Caco-2 (cell line): Measurements from ENCODE around the gene KRTAP27-1. TPM values are rescaled to one million over a fixed set of nuclear protein-coding genes. Genes with fewer than 3 reads are reported as not detected.

Experiments
- BruUV-seq: library from RNA; stranded (reverse); fragments of 400-500 nt; replicated peaks from 2 replicates; lab custom pipeline; 2021; lab: Mats Ljungman, UMichigan
- CTCF ChIA-PET: fragments of 300-600 bp; sonication (Branson Sonifier 250); formaldehyde crosslinking; loops from one replicate; lab custom pipeline; 2022; ENCODE audit warnings: antibody characterized with exemption; lab: Charles Lee
- POLR2A ChIA-PET: fragments of 300-600 bp; sonication (Branson Sonifier 250); formaldehyde crosslinking; loops from one replicate; lab custom pipeline; 2022; ENCODE audit warnings: antibody characterized with exemption; lab: Charles Lee
- DNase-seq, 2 experiments: peaks; one replicate each; pipeline versions ENCODE4 v3.0.0 to v3.0.0-alpha.2; 2020 to 2022
- H3K27me3 ChIP-seq: replicated peaks from 2 replicates; pipeline ENCODE4 v1.6.0; 2011; ENCODE audit warnings: low read length; ENCODE audit not compliant: control insufficient read depth, insufficient read depth
- H3K36me3 ChIP-seq: 2 replicates; pipeline ENCODE4 v1.5.1; 2011; ENCODE audit warnings: low read length; ENCODE audit not compliant: control insufficient read depth, insufficient read depth
- H3K4me1 ChIP-seq: fragments of 250-450 bp; sonication (Bioruptor Pico); 2 replicates; pipeline ENCODE4 v1.5.1; 2020; ENCODE audit warnings: mild to moderate bottlenecking
- H3K4me3 ChIP-seq: 2 replicates; pipeline ENCODE4 v1.5.1; 2011; ENCODE audit warnings: low read depth, mild to moderate bottlenecking, control low read depth, low read length
- H3K9me3 ChIP-seq: fragments of 250-450 bp; sonication (Bioruptor Pico); 2 replicates; pipeline ENCODE4 v1.5.1; 2020; ENCODE audit warnings: mild to moderate bottlenecking, moderate library complexity
- H3K27ac Mint-ChIP-seq: one replicate; pipeline ENCODE4 v1.8.0; 2022; ENCODE audit warnings: mixed read lengths; ENCODE audit not compliant: unreplicated experiment
- H3K27me3 Mint-ChIP-seq: one replicate; pipeline ENCODE4 v1.8.0; 2022; ENCODE audit warnings: mixed read lengths; ENCODE audit not compliant: insufficient read depth, unreplicated experiment
- H3K36me3 Mint-ChIP-seq: one replicate; pipeline ENCODE4 v1.8.0; 2022; ENCODE audit warnings: mild to moderate bottlenecking, mixed read lengths; ENCODE audit not compliant: insufficient read depth, unreplicated experiment
- H3K4me1 Mint-ChIP-seq: one replicate; pipeline ENCODE4 v1.8.0; 2022; ENCODE audit warnings: low read depth, mixed read lengths; ENCODE audit not compliant: unreplicated experiment
- H3K4me3 Mint-ChIP-seq: one replicate; pipeline ENCODE4 v1.8.0; 2022; ENCODE audit warnings: mild to moderate bottlenecking, moderate library complexity, mixed read lengths; ENCODE audit not compliant: unreplicated experiment
- H3K9me3 Mint-ChIP-seq: one replicate; pipeline ENCODE4 v1.8.0; 2022; ENCODE audit warnings: mixed read lengths; ENCODE audit not compliant: unreplicated experiment
- intact Hi-C: fragments of 100-400 bp; cut with micrococcal nuclease; formaldehyde crosslinking; loops from one replicate; pipeline ENCODE4 v1.10.0; 2022; ENCODE audit not compliant: unreplicated experiment
- total RNA-seq: library from RNA; stranded (reverse); gene quantifications from 2 replicates; pipeline ENCODE4 v1.2.3, GENCODE V29; 2022
- TF ChIP-seq, protein P1 (sequence below), 2 experiments: fragments of 200-600 bp in 1 of 2; IDR thresholded peaks; 1 replicate in 1 of 2; 2 replicates in 1 of 2; pipeline versions ENCODE4 v1.5.1 to v1.8.0; 2011 to 2022; ENCODE audit warnings: antibody characterized with exemption in 1 of 2, control low read depth in 1 of 2, inconsistent platforms in 1 of 2, low read depth in 1 of 2, low read length in 1 of 2, mild to moderate bottlenecking in 1 of 2, moderate library complexity in 1 of 2; ENCODE audit not compliant: insufficient read depth in 1 of 2, severe bottlenecking in 1 of 2, unreplicated experiment in 1 of 2

Gene KRTAP27-1
- total RNA-seq, 1 experiment from 2014 or later, result not detected

DNA sequence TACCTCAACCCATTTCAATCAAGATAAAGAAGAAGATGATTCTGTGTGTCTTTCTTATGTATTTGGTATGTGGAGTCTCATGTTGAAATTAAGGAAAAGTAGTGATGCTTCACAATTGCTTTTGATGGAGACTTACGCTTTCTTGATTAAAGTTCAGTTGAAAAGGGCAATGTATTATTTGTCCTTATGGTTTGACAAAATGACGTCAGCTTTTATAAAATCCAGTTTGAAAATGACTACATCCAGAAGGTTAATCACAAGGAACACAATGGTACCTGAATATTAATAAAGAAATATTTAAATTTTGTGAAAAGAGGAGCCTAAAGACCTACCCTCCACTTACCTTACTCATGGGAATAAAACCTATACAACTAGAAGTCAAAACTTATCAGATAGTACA lies 21.8 kb downstream of the KRTAP27-1 start:
- peaks cover 21% of the 10 kb centered on the region for H3K27me3 Mint-ChIP-seq
- H3K9me3 ChIP-seq, result no peaks in the 10 kb centered on the region
- no peak for DNase-seq
- no peaks in the 10 kb centered on the region for H3K9me3 Mint-ChIP-seq
- H3K4me3 Mint-ChIP-seq, result no peak overlapping the region
- no peaks in the 10 kb centered on the region for H3K36me3 ChIP-seq
- BruUV-seq, result no TSS peak
- no peaks in the 10 kb centered on the region for H3K27me3 ChIP-seq
- H3K4me1 Mint-ChIP-seq, result no peaks in the 10 kb centered on the region
- intact Hi-C loops, result no loop called here
- H3K4me3 ChIP-seq, result no peak overlapping the region
- POLR2A ChIA-PET, result no interaction called here
- H3K36me3 Mint-ChIP-seq, result no peaks in the 10 kb centered on the region
- no peak overlapping the region for H3K27ac Mint-ChIP-seq
- H3K4me1 ChIP-seq, result no peaks in the 10 kb centered on the region
- TF ChIP-seq, protein P1, sequence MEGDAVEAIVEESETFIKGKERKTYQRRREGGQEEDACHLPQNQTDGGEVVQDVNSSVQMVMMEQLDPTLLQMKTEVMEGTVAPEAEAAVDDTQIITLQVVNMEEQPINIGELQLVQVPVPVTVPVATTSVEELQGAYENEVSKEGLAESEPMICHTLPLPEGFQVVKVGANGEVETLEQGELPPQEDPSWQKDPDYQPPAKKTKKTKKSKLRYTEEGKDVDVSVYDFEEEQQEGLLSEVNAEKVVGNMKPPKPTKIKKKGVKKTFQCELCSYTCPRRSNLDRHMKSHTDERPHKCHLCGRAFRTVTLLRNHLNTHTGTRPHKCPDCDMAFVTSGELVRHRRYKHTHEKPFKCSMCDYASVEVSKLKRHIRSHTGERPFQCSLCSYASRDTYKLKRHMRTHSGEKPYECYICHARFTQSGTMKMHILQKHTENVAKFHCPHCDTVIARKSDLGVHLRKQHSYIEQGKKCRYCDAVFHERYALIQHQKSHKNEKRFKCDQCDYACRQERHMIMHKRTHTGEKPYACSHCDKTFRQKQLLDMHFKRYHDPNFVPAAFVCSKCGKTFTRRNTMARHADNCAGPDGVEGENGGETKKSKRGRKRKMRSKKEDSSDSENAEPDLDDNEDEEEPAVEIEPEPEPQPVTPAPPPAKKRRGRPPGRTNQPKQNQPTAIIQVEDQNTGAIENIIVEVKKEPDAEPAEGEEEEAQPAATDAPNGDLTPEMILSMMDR (IDR thresholded peaks at IDR 0.05; ENCODE audit: insufficient read depth in 1 of 2, low read depth in 1 of 2, low read length in 1 of 2, severe bottlenecking in 1 of 2, unreplicated experiment in 1 of 2), result no peak
- CTCF ChIA-PET, result no interaction called here

DNA sequence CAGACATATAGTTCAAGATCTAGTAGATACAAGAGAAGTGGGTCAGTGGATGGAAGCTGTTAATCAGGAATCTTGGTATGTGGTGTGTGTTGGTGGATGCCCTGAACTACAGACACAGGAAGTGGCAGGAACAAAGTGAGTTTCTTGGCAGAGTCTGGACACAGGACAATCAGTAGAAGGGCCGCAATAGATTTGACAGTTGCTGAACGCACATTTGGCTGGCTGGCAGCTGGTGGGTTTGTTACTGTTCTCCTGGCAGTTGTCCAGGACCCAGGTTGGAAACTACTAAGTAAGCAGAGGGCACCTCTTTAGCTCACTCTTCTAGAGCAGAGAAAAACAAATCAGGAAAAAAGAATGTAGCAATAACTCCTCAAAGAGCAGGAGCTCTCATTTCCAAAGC lies 30.6 kb downstream of the KRTAP27-1 start:
- Mint-ChIP-seq H3K36me3 (no peaks in the 10 kb centered on the region), H3K27me3 (no peaks in the 10 kb centered on the region), H3K4me3 (no peak overlapping the region), H3K27ac (no peak overlapping the region), H3K9me3 (no peaks in the 10 kb centered on the region), H3K4me1 (no peaks in the 10 kb centered on the region)
- CTCF ChIA-PET, result no interaction called here
- DNase-seq, result no peak
- Histone ChIP-seq H3K36me3 (no peaks in the 10 kb centered on the region), H3K4me1 (no peaks in the 10 kb centered on the region), H3K4me3 (no peak overlapping the region), H3K27me3 (no peaks in the 10 kb centered on the region), H3K9me3 (no peaks in the 10 kb centered on the region)
- POLR2A ChIA-PET, result no interaction called here
- BruUV-seq, result no TSS peak
- intact Hi-C loops, result no loop called here
- TF ChIP-seq, protein P1 (IDR thresholded peaks at IDR 0.05; ENCODE audit: insufficient read depth in 1 of 2, low read depth in 1 of 2, low read length in 1 of 2, severe bottlenecking in 1 of 2, unreplicated experiment in 1 of 2), result no peak

DNA sequence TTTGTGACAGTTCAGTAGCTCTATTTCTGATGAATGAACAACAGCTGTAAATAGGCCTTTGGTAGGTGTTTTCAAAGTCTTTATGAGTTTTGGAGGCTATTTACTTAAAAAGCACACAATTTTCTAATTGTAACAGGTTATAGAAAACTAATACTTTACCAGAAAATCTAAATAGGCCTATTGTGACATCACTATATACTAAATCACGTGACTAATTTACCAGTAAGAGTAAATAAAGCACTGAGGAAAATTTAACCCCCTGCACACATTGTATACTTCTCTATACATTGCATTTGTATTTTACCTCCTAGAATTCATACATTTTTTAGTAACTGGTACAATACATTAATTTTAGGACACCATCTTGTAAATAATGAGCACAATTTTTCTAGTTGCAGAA lies 32.4 kb downstream of the KRTAP27-1 start:
- no peaks in the 10 kb centered on the region for H3K4me1 ChIP-seq
- no peaks in the 10 kb centered on the region for H3K27me3 Mint-ChIP-seq
- H3K27ac Mint-ChIP-seq, result no peak overlapping the region
- CTCF ChIA-PET, result no interaction called here
- no peaks in the 10 kb centered on the region for H3K36me3 Mint-ChIP-seq
- POLR2A ChIA-PET, result no interaction called here
- H3K27me3 ChIP-seq, result no peaks in the 10 kb centered on the region
- no peaks in the 10 kb centered on the region for H3K9me3 ChIP-seq
- H3K9me3 Mint-ChIP-seq, result no peaks in the 10 kb centered on the region
- BruUV-seq, result no TSS peak
- H3K4me3 ChIP-seq, result no peak overlapping the region
- intact Hi-C loops, result no loop called here
- no peaks in the 10 kb centered on the region for H3K4me1 Mint-ChIP-seq
- DNase-seq, result no peak
- TF ChIP-seq, protein P1 (IDR thresholded peaks at IDR 0.05; ENCODE audit: insufficient read depth in 1 of 2, low read depth in 1 of 2, low read length in 1 of 2, severe bottlenecking in 1 of 2, unreplicated experiment in 1 of 2), result no peak
- no peak overlapping the region for H3K4me3 Mint-ChIP-seq
- H3K36me3 ChIP-seq, result no peaks in the 10 kb centered on the region
